Pancreas (tissue), 10 donors: ENCODE data around the gene SULT1B1. TPM values are rescaled to one million over a fixed set of nuclear protein-coding genes. Genes with fewer than 3 reads are reported as not detected.

Source experiments
- ATAC-seq, 4 donors: fragments of 200-7000 bp; cut with Tn5 transposase; one replicate each; pipeline versions ENCODE4 v1.8.0 to v1.9.1; 2020; ENCODE audit warnings: mild to moderate bottlenecking in 4 of 4, moderate library complexity in 4 of 4
- DNase-seq, 6 donors: peaks; one replicate each; pipeline ENCODE4 v3.0.0-alpha.2; 2020
- FAIRE-seq: peaks from 2 replicates; lab custom pipeline; 2012; peaks lifted over from hg19 to GRCh38; lab: Jason Lieb, UNC
- H3K27ac ChIP-seq, 4 donors: fragments of 200-600 bp; sonication (generic); 1 replicate in 3 of 4; 2 replicates in 1 of 4; pipeline versions ENCODE4 v1.5.0 to v1.8.0; 2020
- H3K27me3 ChIP-seq, 4 donors: fragments of 200-600 bp; one replicate each; pipeline ENCODE4 v1.8.0; 2021
- H3K36me3 ChIP-seq, 3 donors: fragments of 200-600 bp; sonication (generic) in 1 of 3; one replicate each; pipeline versions ENCODE4 v1.5.0 to v1.8.0; 2020 to 2021
- H3K4me1 ChIP-seq, 3 donors: fragments of 200-600 bp; one replicate each; pipeline ENCODE4 v1.8.0; 2021
- H3K4me3 ChIP-seq, 4 donors: fragments of 200-600 bp; sonication (generic) in 2 of 4; one replicate each; pipeline versions ENCODE4 v1.5.0 to v1.8.0; 2020 to 2021
- H3K9me3 ChIP-seq, 4 donors: fragments of 200-600 bp; one replicate each; pipeline ENCODE4 v1.8.0; 2021
- WGBS, 2 donors: extraction: QIAGEN DNeasy Blood & Tissue Kit; methylation state at CpG; one replicate each; pipeline ENCODE4 v1.1.7; 2013; 5-methylcytosine and 5-hydroxymethylcytosine counted together
- intact Hi-C, 3 donors: fragments of 100-400 bp; cut with DNase I; formaldehyde crosslinking; loops; one replicate each; pipeline versions ENCODE4 v1.11.1 to v1.14.2; 2022
- polyA plus RNA-seq, 2 donors: library from polyadenylated mRNA; stranded (reverse); fragments of 200-250 nt; gene quantifications; one replicate each; pipeline ENCODE4 v1.2.3, GENCODE V29; 2013
- total RNA-seq, 6 donors: library from RNA; stranded (reverse); fragmentation: NEBNext Ultra II Directional in 4 of 6; extraction: Animal tissue kit (Norgen Biotek cat#: 25700) in 4 of 6; gene quantifications; one replicate each; pipeline versions ENCODE4 v1.2.1 to v1.2.4, GENCODE V29; 2021 to 2023
- TF ChIP-seq, protein P1 (sequence below), 4 donors: fragments of 200-600 bp; sonication (generic) in 3 of 4; IDR thresholded peaks; one replicate each; pipeline versions ENCODE4 v1.5.0 to v1.8.0; 2021; ENCODE audit warnings: antibody characterized with exemption in 4 of 4
- donor health status: healthy with polysubstance abuse.
- donor health status: DM: no; HTN: no; CAD: no; lungs with moderate emphysema.
- donor health status: DM: no; HTN: no; CAD: no.
- donor health status: control.
- donor health status: control.
- donor health status: Bipolar disorder and iron deficiency.
- donor health status: DM: yes; HTN: yes; CAD: no.
- donor health status: DM: no; HTN: no; CAD: no.
- donor health status: DM: no; HTN: no; CAD: no.
- donor health status: DM: yes; HTN: yes; CAD: no.

The SULT1B1 gene
- total and polyA plus RNA-seq, 8 donors: 0.05 to 2.1 (median 0.23) TPM

DNA sequence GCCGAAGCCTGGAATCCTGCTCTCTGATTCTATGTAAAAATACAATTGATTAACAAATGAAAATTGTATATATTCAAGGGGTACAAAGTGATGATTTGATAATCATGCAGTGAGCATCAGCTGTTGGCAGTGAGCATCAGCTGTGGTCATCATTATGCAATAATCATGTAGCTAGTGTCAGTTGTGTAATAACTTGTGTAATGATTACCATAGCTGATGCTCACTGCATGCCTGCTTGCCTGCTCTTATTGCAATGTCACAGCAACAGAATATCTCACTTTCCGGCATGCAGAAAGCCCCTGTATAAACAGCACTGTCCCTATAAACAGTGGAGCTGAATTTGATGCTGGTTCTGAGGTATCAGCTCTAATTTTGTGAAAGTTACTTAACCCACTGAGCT, 46.8 kb downstream of the SULT1B1 start:
- no peaks in the 10 kb centered on the region for H3K9me3 ChIP-seq
- no peak for DNase-seq
- H3K4me3 ChIP-seq: no peak overlapping the region
- ATAC-seq: peak in 1 of 4 donors; percentile 58
- H3K27me3 ChIP-seq: no peaks in the 10 kb centered on the region
- intact Hi-C loops: no loop called here
- H3K36me3 ChIP-seq: no peaks in the 10 kb centered on the region
- H3K4me1 ChIP-seq: peaks cover 0 to 10% (median 7%) of the 10 kb centered on the region in 3 donors
- TF ChIP-seq, protein P1, sequence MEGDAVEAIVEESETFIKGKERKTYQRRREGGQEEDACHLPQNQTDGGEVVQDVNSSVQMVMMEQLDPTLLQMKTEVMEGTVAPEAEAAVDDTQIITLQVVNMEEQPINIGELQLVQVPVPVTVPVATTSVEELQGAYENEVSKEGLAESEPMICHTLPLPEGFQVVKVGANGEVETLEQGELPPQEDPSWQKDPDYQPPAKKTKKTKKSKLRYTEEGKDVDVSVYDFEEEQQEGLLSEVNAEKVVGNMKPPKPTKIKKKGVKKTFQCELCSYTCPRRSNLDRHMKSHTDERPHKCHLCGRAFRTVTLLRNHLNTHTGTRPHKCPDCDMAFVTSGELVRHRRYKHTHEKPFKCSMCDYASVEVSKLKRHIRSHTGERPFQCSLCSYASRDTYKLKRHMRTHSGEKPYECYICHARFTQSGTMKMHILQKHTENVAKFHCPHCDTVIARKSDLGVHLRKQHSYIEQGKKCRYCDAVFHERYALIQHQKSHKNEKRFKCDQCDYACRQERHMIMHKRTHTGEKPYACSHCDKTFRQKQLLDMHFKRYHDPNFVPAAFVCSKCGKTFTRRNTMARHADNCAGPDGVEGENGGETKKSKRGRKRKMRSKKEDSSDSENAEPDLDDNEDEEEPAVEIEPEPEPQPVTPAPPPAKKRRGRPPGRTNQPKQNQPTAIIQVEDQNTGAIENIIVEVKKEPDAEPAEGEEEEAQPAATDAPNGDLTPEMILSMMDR (IDR thresholded peaks at IDR 0.05): no peak
- WGBS, 2 donors: 87 to 94% methylated on average over 2 of the region's 2 CpGs
- no peak for FAIRE-seq
- no peak overlapping the region for H3K27ac ChIP-seq

DNA sequence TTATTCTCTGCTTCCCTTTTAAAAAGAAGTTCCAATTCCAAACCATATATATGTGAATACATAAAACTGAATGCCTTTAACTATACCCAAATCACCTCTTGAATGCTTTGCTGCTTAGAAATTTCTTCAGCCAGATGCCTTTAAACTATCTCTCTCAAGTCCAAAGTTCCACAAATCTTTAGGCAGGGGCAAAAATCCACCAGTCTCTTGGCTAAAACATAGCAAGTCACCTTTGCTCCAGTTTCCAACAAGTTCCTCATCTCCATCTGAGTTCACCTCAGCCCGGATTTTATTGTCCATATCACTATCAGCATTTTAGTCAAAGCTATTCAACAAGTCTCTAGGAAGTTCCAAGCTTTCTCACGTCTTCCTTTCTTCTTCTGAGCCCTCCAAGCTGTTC, 49.8 kb downstream of the SULT1B1 start:
- TF ChIP-seq, protein P1 (IDR thresholded peaks at IDR 0.05): no peak
- Histone ChIP-seq H3K9me3 (no peaks in the 10 kb centered on the region), H3K36me3 (no peaks in the 10 kb centered on the region), H3K27me3 (no peaks in the 10 kb centered on the region), H3K4me1 (peaks cover 0 to 6% (median 0%) of the 10 kb centered on the region in 3 donors), H3K27ac (no peak overlapping the region), H3K4me3 (no peak overlapping the region)
- intact Hi-C loops: no loop called here
- ATAC-seq: no peak
- no peak for FAIRE-seq
- WGBS, 2 donors: 69 to 78% methylated on average over 2 of the region's 2 CpGs
- DNase-seq: no peak

DNA sequence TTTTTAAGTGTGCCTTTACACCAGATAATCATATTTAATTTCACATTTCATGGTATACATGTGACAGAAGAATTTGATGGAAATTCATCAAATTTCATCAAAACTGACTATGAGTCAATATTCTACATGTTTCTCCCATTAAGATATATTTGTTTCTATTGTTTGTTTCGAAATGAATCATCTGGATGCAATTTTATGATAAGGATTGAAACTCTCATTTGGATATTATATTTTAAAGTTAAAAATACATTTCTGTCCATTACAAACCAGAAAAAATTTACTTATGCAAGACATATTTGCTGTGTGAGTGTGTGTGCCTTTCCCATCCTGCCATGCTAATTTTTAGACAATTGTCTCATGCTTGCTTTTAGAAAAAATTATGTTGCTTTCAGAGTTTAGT, 52.2 kb downstream of the SULT1B1 start:
- DNase-seq (no peak), FAIRE-seq (no peak), ATAC-seq (no peak)
- intact Hi-C loops: no loop called here
- Histone ChIP-seq H3K4me3 (no peak overlapping the region), H3K4me1 (peaks cover 0 to 6% (median 0%) of the 10 kb centered on the region in 3 donors), H3K27me3 (no peaks in the 10 kb centered on the region), H3K36me3 (no peaks in the 10 kb centered on the region), H3K27ac (no peak overlapping the region), H3K9me3 (no peaks in the 10 kb centered on the region)
- 70 to 89% methylated on average over 1 of the region's 1 CpG for WGBS, 2 donors
- TF ChIP-seq, protein P1 (IDR thresholded peaks at IDR 0.05): no peak

DNA sequence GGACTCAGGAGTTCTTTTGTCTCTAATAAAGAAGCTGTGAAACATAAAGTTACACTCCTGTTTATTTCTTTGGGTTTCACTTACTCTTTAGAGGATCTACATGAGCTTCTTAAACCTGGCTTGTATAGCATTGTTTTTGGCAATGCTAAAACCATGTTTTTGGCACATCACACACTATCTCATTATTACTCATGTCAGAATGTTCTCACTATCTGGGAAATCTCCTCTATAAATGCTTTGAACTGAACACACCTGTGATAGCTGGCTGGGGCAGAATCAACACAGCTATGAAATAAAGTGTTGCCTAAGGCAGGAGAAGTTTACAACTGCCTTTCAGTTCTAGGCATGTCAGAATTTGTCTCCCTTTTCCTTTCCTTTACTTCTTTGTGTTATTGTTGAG, 52.6 kb downstream of the SULT1B1 start:
- intact Hi-C loops: no loop called here
- Histone ChIP-seq H3K27ac (no peak overlapping the region), H3K4me3 (no peak overlapping the region), H3K27me3 (no peaks in the 10 kb centered on the region), H3K9me3 (no peaks in the 10 kb centered on the region), H3K4me1 (peaks cover 0 to 6% (median 0%) of the 10 kb centered on the region in 3 donors), H3K36me3 (no peaks in the 10 kb centered on the region)
- ATAC-seq: peak in 3 of 4 donors; percentile 44 to 72 (median 61)
- DNase-seq: no peak
- FAIRE-seq: no peak
- TF ChIP-seq, protein P1 (IDR thresholded peaks at IDR 0.05): no peak

DNA sequence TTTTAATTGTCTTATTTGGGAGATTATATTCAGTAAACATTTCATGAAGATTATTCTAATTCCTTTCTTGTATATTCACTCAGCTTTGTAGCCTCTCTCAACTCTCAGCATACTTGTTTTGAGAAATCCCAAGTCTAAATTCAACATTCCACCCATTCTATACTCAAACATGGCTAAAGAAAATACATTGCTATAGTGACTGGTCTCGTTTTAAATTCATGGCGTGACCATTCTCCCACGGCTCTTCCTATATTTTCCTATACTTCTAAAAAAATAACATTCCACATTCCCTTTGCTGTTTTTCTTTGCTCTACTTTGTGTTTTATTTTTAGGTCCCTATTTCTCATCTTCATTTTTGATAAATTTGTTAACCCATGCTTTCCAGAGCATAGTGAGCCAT, 58.2 kb downstream of the SULT1B1 start:
- Histone ChIP-seq H3K4me1 (no peaks in the 10 kb centered on the region), H3K27me3 (no peaks in the 10 kb centered on the region), H3K9me3 (no peaks in the 10 kb centered on the region), H3K4me3 (no peak overlapping the region), H3K27ac (no peak overlapping the region), H3K36me3 (no peaks in the 10 kb centered on the region)
- no peak for DNase-seq
- no peak for FAIRE-seq
- TF ChIP-seq, protein P1 (IDR thresholded peaks at IDR 0.05): no peak
- intact Hi-C loops: no loop called here
- no peak for ATAC-seq
- 85 to 91% methylated on average over 3 of the region's 3 CpGs for WGBS, 2 donors
